Thoracic aorta (tissue), 2 donors: Measurements from ENCODE around the gene TRABD2A. TPM values are rescaled to one million over a fixed set of nuclear protein-coding genes. Genes with fewer than 3 reads are reported as not detected.

ENCODE experiments used
- ATAC-seq: fragments of 150-250 bp; one replicate; pipeline ENCODE4 v1.8.0; 2017; ENCODE audit warnings: low read depth; ENCODE audit not compliant: insufficient number of reproducible peaks, low FRiP score
- DNase-seq: peaks from one replicate; pipeline ENCODE4 v3.0.0-alpha.2; 2020; ENCODE audit warnings: low spot score
- H3K27ac ChIP-seq, 2 donors: fragments of 200-600 bp; sonication (generic); 1 replicate in 1 of 2; 2 replicates in 1 of 2; pipeline ENCODE4 v1.5.1; 2016; ENCODE audit warnings: mild to moderate bottlenecking in 2 of 2, moderate library complexity in 2 of 2
- H3K27me3 ChIP-seq: fragments of 200-600 bp; sonication (generic); replicated peaks from 2 replicates; pipeline ENCODE4 v1.6.0; 2016; ENCODE audit warnings: mild to moderate bottlenecking; ENCODE audit not compliant: insufficient read depth
- H3K36me3 ChIP-seq: fragments of 200-600 bp; sonication (generic); one replicate; pipeline ENCODE4 v1.5.1; 2016
- H3K4me1 ChIP-seq, 2 donors: fragments of 200-600 bp; sonication (generic); 1 replicate in 1 of 2; 2 replicates in 1 of 2; pipeline versions ENCODE4 v1.5.1 to v1.6.0; 2016; ENCODE audit warnings: low read depth in 2 of 2, mild to moderate bottlenecking in 1 of 2; ENCODE audit not compliant: control insufficient read depth in 1 of 2
- H3K4me3 ChIP-seq: fragments of 200-600 bp; sonication (generic); 2 replicates; pipeline ENCODE4 v1.5.1; 2016; ENCODE audit warnings: mild to moderate bottlenecking
- H3K9me3 ChIP-seq: fragments of 200-600 bp; sonication (generic); 2 replicates; pipeline ENCODE4 v1.5.1; 2016
- CTCF ChIP-seq: fragments of 200-600 bp; sonication (generic); IDR thresholded peaks from one replicate; pipeline ENCODE4 v1.5.1; 2019; ENCODE audit warnings: antibody characterized with exemption
- total RNA-seq, 2 donors: library from RNA; depleted of rRNA; stranded (reverse); fragments of >200 nt; gene quantifications; one replicate each; pipeline versions ENCODE4 v1.1.0 to v1.2.3, GENCODE V29; 2016

TRABD2A gene
- total RNA-seq, 2 donors from 2014 or later: 0.54 to 1.8 TPM

DNA sequence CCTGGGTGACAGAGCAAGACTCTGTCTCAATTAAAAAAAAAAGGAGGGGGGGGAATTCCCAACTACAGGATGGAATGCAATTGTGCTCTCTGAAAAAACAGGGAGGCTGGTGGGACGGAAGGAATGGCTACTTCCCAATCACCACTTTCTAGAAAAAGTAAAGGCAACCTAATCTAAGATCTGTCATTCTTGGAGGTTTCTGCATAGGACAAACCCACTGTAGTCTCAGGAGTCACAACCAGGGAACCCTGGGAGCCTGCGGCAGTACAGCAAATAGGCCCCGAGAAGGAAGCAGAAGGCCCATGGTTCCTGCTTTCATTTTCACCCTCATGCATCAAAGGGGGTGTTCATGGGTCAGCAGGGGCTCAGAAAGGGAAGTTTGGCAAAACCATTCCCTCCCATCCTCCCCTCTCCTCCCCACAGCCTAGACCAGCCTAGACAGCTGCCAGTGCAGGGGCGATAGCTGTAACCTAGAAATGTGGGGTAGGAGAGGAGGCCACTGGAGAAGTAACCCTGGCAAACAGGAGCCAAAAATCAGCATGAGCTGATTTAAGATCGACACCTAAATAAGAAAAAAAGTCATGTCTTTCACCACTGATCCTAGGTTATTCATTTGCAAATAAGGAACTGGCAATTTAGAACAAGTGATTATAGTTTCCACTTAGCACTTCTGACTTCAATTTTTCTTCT is 48.0 kb downstream of the TRABD2A start:
- H3K36me3 ChIP-seq: no peaks in the 10 kb centered on the region
- H3K4me3 ChIP-seq: no peak overlapping the region
- DNase-seq (no peak), ATAC-seq (no peak)
- H3K4me1 ChIP-seq: no peaks in the 10 kb centered on the region
- peaks cover 2% of the 10 kb centered on the region for H3K9me3 ChIP-seq
- no peaks in the 10 kb centered on the region for H3K27me3 ChIP-seq
- no peak for TF ChIP-seq CTCF
- H3K27ac ChIP-seq: no peak overlapping the region

DNA sequence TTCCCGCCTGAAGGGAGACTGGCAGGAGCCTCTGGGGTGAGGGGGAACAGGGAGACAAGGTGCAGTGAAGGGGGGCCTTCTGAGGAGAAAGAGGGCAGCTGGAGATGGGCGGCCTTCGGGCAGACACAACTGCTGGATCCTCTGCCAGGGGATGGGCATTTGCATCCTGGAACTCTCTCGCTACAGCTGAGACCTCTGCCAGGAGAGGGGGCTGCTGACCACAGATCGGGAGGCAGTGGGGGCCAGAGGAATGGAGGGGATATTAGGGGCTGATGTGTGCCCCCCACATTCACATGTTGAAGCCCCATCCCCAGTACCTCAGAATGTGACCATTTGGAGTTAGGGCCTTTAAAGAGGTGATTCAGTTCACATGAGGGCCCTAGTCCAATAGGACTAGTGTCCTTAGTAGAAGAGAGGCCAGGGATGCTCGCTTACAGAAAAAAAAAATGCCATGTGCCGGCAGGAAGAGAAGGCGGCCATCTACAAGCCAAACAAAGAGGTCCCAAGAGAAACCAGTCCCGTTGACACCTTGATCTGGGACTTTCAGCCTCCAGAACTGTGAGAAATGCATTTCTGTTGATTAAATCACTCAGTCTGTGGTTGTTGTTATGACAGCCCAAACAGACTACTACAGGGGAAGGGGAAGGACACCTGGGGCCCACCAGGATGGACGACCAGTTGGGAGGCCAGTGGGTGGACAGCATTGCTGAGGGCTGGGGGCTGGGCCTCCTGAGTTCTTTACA is 50.0 kb downstream of the TRABD2A start:
- DNase-seq (no peak), ATAC-seq (no peak)
- H3K27ac ChIP-seq: no peak overlapping the region
- no peaks in the 10 kb centered on the region for H3K4me1 ChIP-seq
- no peaks in the 10 kb centered on the region for H3K36me3 ChIP-seq
- H3K9me3 ChIP-seq: peaks cover 2% of the 10 kb centered on the region
- no peaks in the 10 kb centered on the region for H3K27me3 ChIP-seq
- no peak for TF ChIP-seq CTCF
- no peak overlapping the region for H3K4me3 ChIP-seq

DNA sequence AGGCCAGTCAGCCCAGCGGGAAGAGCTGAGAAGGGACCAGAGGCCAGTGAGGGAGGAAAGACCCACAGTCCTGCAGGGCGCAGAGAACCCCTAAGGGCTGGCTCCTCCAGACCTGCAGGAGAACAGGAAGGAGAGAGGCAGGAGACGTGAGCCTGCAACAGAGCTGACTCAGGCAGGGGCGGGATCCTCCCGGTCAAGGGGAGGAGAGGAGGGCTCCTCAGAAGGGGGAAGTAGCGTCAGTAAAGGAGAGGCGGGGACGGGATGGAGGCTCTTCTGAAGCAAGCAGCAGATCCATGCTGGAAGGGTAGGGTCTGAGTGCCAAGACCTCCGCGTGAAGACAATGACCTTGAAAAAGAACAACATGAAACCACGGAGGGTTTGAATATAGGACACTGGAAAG is 50.8 kb downstream of the TRABD2A start:
- no peak for TF ChIP-seq CTCF
- DNase-seq: no peak
- no peak overlapping the region for H3K27ac ChIP-seq
- H3K9me3 ChIP-seq: no peaks in the 10 kb centered on the region
- H3K4me3 ChIP-seq: no peak overlapping the region
- no peaks in the 10 kb centered on the region for H3K36me3 ChIP-seq
- H3K27me3 ChIP-seq: no peaks in the 10 kb centered on the region
- H3K4me1 ChIP-seq: no peaks in the 10 kb centered on the region
- no peak for ATAC-seq

DNA sequence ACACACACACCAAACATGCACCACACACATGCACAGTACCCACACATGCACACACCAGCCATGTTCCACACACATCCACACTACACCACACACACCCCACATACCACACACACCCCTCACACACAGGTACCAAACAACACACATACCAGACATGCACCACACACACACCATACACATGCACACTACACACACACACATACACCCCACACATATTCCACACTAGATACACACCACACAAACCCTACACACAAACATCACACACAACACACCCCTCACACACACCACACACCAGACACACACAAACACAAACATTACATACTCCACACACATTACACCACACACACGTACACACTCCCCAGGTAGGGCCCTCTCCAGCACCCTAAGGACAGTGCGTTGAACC is 51.2 kb downstream of the TRABD2A start:
- no peak for TF ChIP-seq CTCF
- no peaks in the 10 kb centered on the region for H3K36me3 ChIP-seq
- H3K4me3 ChIP-seq: no peak overlapping the region
- DNase-seq: no peak
- H3K27ac ChIP-seq: no peak overlapping the region
- no peaks in the 10 kb centered on the region for H3K4me1 ChIP-seq
- H3K9me3 ChIP-seq: no peaks in the 10 kb centered on the region
- no peaks in the 10 kb centered on the region for H3K27me3 ChIP-seq
- ATAC-seq: no peak

- TF ChIP-seq CTCF: no peak
- Histone ChIP-seq H3K36me3 (no peaks in the 10 kb centered on the region), H3K27ac (no peak overlapping the region), H3K4me3 (no peak overlapping the region), H3K27me3 (no peaks in the 10 kb centered on the region), H3K4me1 (no peaks in the 10 kb centered on the region), H3K9me3 (no peaks in the 10 kb centered on the region)
- no peak for DNase-seq
- ATAC-seq: no peak
Measured at GRCh38 chr2:84827978-84828575, 52.8 kb downstream of the TRABD2A start.
